M059J (cell line): ENCODE results near the gene CASP10. TPM values are rescaled to one million over a fixed set of nuclear protein-coding genes. Genes with fewer than 3 reads are reported as not detected.

Source experiments
- DNase-seq: peaks from one replicate; pipeline ENCODE4 v3.0.0-alpha.2; 2012; ENCODE audit warnings: low read depth
- total RNA-seq: library from RNA; depleted of rRNA; stranded (reverse); fragments of >200 nt; shearing (Covaris generic); gene quantifications from 2 replicates; pipeline ENCODE4 v1.2.3, GENCODE V29; 2014; rRNA removed

The CASP10 gene
- total RNA-seq, 1 experiment from 2014 or later = 6.4 TPM

DNA sequence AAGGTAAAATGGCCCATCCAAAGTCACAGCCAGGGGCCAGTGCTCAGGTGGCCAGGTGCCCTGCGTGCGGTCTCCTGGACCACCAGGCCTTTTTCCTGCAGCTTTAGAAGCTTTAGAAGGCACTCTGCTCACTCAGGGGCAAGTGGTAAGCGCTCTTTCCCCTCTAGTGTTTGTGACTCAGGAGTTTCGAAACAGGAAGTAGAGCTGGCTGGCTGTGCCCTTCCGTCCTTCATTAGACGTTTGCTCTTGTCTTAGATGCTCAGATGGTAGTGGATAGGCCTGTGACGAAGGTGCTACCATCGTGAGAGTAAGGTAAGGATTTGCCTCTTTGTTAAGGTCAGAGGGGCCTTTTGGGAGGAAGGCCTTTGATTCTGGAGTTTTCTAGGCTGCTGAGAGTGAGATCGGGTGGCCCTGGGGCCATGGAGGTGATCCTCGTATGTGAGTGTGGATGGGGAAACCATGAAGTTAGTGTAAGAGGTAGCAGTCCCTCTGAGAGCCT lies 77.4 kb downstream of the CASP10 start, which contains the start of gene CASP8:
TSS of gene CASP8 (plus strand) at position 235 of the 499 bp plus-strand sequence. CDS start 5,951 bp downstream, outside the sequence.
- DNase-seq = peak; percentile 75

DNA sequence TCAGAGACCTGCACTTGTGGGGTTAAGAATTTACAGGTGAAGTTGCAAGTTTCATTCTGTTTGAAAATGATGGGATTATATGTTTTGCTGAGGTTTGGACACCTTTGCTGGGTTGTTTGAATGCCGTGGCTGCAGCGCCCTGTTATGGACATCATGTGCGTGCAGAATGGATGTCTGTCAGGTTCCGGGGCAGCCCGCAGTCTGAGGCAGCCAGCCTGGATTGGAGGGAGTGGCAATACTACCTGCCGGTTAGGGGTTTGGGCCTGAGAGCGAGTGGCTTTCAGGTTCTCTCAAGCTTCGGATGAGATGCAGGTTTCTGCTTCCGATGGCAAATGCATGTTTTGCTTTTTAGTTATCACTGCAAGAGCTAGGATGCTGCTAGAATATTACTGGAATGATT lies 78.5 kb downstream of the CASP10 start:
- DNase-seq = no peak

DNA sequence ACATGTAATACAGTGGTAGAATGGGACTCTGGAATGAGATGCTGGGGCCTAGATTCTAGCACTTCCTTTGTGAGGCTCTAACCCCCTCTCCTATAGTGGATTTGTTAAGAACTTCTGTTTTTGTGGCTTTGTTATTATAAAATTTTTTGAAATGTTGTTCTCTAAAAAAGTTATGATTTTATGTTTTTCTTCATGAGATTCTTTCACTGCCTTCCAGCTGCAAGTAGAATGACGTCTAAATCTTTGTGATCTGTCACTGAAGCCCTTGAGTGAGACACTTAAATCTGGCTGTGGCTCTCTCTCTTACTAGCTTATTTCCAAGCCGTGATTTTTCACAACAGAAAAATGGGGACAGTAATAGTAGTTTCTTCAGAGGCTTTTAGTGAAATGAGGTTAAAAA lies 79.0 kb downstream of the CASP10 start:
- no peak for DNase-seq

DNA sequence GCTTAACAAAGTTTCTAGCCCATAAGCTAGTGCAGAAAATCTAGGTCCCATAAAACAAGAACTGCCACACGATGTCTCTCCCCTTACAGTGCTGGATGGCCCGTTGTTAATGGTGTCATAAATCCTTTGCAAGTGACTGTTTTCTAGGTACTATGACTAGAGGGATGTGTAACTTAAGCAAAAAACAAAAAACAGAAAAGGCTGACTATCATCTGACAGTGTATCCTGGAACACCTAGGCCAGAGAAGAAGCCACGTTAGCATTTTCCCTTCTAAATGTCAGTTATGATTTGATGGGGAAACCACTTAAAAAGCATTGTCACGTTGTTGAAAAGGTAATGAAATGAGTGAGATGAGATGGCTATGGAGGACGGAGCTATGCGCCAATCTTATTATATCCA lies 79.8 kb downstream of the CASP10 start:
- no peak for DNase-seq

DNA sequence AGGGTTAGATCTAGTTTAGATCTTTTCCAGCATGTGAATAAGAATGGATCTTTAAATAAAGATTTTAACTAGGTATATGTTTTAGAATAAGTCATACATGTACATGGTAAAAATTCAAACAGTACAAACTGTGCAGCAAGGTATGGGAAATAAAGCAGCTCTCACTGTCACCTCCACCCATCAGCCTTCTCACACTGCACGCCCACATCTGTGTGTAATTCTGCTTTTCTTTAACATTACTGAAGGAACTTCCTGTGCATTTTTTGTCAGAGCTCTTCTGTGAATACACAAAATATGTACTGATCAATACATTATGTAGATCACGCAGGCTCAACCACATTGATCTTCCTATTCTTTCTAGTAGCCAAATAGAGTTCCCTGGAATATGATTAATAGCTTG lies 80.8 kb downstream of the CASP10 start:
- DNase-seq = no peak

DNA sequence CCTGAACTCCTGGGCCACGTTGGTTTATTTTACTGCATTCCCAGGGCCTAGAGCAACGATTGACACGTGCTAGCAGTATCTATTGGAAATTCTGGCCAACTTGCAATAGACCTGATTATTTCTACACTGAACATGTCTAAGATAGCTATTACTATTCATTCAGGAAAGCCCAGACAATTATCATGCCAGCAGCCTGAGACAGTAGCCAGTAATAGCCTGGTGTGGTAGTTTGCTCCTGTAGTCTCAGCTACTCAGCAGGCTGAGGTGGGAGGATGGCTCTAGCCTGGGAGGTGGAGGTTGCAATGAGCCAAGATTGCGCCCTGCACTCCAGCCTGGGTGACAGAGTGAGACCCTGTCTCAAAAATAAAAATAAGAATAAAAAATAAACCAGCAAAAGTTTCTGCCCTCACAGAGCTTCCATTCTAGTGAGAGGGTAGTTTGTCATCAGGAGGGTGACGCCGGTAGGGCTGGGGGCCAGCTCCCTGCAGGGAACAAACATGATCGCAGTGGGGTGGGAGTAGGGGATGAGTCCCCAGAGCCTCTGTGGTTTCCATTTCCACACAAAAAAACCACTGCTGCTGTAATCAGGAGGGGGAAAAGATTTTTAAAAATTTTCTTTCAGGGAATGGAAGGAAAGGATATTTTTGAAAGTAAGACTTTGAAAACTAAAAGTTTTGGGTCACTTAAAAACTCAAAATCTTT lies 81.7 kb downstream of the CASP10 start:
- no peak for DNase-seq

DNA sequence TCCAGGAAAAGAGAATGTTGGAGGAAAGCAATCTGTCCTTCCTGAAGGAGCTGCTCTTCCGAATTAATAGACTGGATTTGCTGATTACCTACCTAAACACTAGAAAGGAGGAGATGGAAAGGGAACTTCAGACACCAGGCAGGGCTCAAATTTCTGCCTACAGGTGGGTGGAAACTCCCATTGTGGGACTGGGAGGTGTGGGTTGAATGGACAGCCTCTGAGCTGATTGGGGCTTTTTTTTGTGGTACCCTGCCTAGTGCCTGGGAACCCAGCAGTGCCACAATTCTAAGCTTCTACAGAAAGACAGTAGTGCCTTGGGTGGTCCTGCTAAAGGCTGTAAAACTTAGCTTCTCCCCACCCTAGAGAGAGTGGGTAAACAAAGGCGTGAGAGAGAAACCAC lies 83.7 kb downstream of the CASP10 start:
- DNase-seq = no peak

DNA sequence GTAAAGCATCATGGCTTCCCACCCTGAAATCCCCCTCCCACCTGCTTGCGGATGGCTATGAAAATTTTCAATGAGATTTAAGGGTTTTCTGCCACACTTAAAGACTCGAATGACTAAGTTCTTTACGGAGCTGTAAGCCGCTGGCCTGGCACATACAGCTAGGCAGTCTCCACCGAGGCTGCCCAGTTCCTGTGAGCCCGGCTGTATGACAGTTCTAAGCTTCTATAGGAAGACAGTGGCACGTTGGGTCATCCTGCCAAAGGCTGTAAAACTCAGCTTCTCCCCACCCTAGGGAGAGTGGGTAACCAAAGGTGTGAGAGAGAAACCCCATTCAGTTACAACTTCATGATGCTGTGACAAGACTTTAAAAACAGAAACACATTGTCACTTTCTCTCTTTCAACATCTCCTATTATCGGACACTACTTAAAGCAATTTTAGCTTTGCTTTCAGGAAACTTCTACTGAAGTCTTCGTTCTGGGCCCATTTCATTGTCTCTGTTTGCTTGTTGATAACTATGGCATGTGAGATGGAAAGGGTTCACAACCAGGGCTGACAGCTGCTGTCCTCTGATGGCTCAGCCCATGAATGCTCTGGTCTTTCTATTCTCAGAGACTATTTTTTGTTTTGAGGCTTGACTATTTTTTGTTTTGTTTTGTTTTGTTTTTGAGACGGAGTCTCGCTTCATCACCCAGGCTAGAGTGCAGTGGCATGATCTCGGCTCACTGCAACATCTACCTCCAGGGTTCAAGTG lies 84.5 kb downstream of the CASP10 start:
- DNase-seq = no peak

DNA sequence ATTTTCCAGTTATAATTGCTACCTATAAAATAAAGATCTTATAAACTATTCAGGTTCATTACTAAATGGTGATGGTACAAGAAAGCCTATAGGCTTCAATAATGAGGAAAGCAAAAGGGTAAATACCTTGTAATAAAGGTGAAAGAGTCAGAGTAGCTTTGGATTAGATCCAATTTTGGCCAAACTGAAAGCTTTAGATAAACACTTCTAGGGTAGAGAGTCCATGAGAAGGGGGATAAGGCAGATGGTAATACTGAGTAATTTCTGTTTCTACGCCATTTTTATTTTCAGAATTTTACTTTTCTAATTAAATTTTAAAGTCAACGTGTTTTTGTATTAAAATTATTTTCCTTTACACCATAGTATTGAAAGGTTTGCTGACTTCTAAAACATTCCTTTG lies 86.8 kb downstream of the CASP10 start:
- DNase-seq = no peak

DNA sequence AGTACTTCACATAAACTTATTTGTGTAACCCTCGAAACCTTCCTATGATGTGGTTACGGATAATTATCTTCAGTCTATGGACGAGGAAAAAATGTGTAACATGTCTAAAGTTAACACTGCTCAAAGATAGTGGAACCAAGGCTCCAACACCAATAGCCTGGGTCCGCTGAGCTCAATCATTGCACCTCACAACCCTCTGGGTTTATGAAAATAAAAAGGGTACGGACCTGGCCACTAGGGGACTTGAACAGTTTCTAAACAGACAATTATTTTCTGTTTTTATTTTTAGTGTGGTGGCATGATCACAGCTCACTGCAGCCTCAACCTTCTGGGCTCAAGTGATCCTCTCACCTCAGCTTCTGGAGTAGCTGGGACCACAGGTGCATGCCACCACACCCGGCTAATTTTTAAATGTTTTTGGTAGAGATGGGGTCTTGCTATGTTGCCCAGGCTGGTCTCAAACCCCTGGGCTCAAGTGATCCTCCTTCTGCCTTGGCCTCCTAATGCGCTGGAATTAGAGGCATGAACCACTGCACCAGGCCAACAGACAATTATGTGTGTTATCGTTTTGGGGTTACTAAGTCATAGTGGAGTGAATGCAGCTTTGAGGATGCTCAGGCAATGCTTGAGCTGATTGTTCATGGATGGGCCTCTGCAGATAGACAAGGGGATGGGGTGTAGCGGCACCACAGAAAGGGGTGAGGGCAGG lies 87.5 kb downstream of the CASP10 start:
- no peak for DNase-seq

DNA sequence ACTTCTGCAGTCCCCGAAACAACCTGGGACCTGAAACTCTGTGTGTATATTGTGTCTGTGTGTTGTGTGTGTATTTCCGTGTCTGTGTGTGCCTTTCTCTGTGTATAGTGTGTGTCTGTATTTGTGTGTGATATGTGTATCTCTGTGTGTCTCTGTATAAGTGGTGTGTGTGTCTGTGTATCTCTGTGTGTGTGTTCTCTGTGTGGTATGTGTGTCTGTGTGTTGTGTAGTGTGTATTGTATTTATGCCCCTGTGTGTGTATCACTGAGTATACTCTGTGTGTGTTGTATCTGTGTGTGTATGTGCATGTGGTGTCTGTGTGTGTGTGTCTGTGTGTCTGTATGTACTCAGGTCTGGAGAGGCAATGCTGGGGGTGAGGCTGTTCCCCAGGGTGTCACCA lies 89.0 kb downstream of the CASP10 start:
- DNase-seq = no peak

DNA sequence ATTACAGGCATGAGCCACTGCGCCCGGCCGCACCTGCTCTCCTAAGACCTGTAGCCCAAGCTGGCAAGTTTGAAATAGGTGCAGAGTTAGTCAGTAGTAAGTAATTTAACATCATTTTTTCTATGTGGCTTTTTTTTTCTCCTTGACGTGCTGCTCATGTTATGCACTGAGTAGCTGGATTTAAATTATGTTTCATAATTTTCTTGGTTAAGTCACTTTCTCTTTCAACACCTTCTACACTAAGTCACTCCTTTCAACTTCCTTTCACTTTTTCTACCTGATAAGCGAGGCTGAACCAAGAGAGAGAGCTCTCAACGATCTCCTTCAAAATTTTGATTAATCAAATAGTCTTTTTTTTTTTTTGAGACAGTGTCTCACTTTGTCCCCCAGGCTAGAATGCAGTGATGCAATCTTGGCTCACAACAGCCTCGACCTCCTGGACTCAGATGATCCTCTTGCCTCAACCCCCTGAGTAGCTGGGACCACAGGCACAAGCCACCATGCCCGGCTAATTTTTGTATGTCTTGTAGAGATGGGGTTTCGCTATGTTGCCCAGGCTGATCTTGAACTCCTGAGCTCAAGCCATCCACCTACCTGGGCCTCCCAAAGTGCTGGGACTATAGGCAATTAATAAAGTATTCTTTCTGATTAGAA lies 90.5 kb downstream of the CASP10 start:
- DNase-seq = no peak

DNA sequence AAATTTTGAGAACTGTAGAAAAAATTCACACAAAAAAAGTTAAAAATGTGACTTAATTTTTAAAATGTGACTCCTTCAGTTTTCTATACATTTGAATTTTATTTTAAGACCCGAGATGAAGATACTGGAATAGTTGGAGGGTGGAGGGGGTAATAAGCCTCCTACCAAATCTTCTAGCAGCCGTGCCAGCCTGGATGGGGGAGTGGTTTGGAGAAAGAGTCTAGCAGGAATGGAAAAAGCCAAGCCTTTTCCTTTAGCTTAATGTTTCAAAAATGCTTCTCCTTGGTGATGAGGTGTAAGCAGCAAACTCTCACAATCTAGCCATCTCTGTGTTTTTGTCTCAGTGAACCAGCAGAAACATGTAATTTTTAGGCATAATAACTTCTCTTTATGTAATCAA lies 92.1 kb downstream of the CASP10 start:
- DNase-seq = no peak

DNA sequence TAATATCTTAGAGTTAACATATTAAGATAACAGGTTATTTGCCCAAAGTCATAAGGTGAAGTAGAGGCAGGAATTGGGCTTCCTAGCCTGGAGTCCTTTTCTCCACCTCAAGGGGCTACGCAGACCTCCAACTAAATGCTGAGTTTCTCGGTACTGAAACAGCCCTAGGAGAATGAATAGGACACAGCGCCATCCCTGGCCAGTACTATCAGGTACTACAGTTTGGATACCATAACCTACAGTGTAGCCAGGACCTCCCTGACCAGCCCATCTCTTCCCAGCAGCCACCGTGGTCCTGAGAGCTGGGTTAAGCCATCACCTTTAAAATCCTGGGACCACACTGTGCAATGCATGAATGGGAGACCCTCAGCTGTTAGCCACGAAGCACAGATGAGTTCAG lies 93.0 kb downstream of the CASP10 start:
- DNase-seq = no peak

DNA sequence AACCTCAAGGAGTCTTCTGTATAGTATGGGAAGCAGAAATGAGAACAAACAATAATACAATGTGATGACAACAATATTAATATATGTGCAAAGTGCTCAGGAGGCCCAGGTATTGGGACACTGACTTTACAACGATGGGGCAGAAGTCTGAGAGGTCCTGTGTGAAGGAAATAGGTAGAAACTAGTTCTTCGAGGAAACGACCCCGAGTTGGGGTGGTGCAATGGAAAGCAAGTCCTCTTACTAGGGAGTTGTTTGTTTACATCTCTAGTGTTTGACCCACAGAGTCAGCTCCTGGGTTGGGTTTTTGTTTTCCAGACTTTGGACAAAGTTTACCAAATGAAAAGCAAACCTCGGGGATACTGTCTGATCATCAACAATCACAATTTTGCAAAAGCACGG lies 93.6 kb downstream of the CASP10 start:
- DNase-seq = no peak

Other genes with a start within 250 kb of the CASP10 start
- gene ORC2, start 219.5 kb upstream of the CASP10 start, total RNA-seq = 10.0 and 14.3 TPM in 2 replicates
- 6.7 and 8.4 TPM in 2 replicates for gene HYCC2, start 111.5 kb upstream of the CASP10 start, total RNA-seq
- 149 and 213 TPM in 2 replicates for gene NDUFB3, start 111.1 kb upstream of the CASP10 start, total RNA-seq
- gene CFLAR, start 67.0 kb upstream of the CASP10 start, total RNA-seq = 22.2 and 27.0 TPM in 2 replicates
- 15.0 and 27.0 TPM in 2 replicates for gene CASP8, start 77.4 kb downstream of the CASP10 start, total RNA-seq
- 0.27 TPM in 1 of 2 replicates, not detected in the other for gene FLACC1, start 174.2 kb downstream of the CASP10 start, total RNA-seq